ENCODE results near the gene FBXO9.

FBXO9 gene

GRCh38 chr6:53065266-53066076, at the start of gene FBXO9:
TSS of gene FBXO9 (plus strand) at chr6:53065404. CDS start at chr6:53065790, 386 bp downstream.
- DNase-seq = peak; percentile 62

- no peak for DNase-seq
These were observed 49.7 kb upstream of the FBXO9 start for GRCh38 chr6:53015486-53015885.

- DNase-seq = no peak
These were observed 46.8 kb upstream of the FBXO9 start for GRCh38 chr6:53018446-53018845.

- DNase-seq = peak; percentile 94
These were observed 45.0 kb upstream of the FBXO9 start for GRCh38 chr6:53020005-53020744.

- DNase-seq = no peak
These were observed 41.9 kb upstream of the FBXO9 start for GRCh38 chr6:53023323-53023722.

GRCh38 chr6:53026526-53026925, 38.7 kb upstream of the FBXO9 start:
- DNase-seq = no peak

- no peak for DNase-seq
These were observed 38.0 kb upstream of the FBXO9 start for GRCh38 chr6:53027131-53027718.

- no peak for DNase-seq
These were observed 36.7 kb upstream of the FBXO9 start for GRCh38 chr6:53028467-53028866.

- no peak for DNase-seq
These were observed 35.9 kb upstream of the FBXO9 start for GRCh38 chr6:53029257-53029656.

GRCh38 chr6:53029761-53030160, 35.4 kb upstream of the FBXO9 start:
- DNase-seq = no peak

- DNase-seq = no peak
These were observed 33.9 kb upstream of the FBXO9 start for GRCh38 chr6:53031281-53031680.

GRCh38 chr6:53032849-53033248, 32.4 kb upstream of the FBXO9 start:
- no peak for DNase-seq

- DNase-seq = no peak
These were observed 31.4 kb upstream of the FBXO9 start for GRCh38 chr6:53033764-53034163.

GRCh38 chr6:53035549-53036213, 29.5 kb upstream of the FBXO9 start:
- no peak for DNase-seq

GRCh38 chr6:53038141-53038540, 27.1 kb upstream of the FBXO9 start:
- no peak for DNase-seq

GRCh38 chr6:53038596-53038995, 26.6 kb upstream of the FBXO9 start:
- DNase-seq = no peak

- no peak for DNase-seq
These were observed 23.8 kb upstream of the FBXO9 start for GRCh38 chr6:53041356-53041755.

GRCh38 chr6:53042112-53042511, 23.1 kb upstream of the FBXO9 start:
- peak; percentile 78 for DNase-seq

GRCh38 chr6:53043581-53043980, 21.6 kb upstream of the FBXO9 start:
- peak; percentile 74 for DNase-seq

GRCh38 chr6:53044071-53044470, 21.1 kb upstream of the FBXO9 start:
- DNase-seq = peak; percentile 92

GRCh38 chr6:53044572-53044971, 20.6 kb upstream of the FBXO9 start:
- no peak for DNase-seq

- DNase-seq = no peak
These were observed 19.1 kb upstream of the FBXO9 start for GRCh38 chr6:53045891-53046673.
